Neural progenitor cell (in vitro differentiated cells): ENCODE data around the gene TMEM170A. TPM values are rescaled to one million over a fixed set of nuclear protein-coding genes. Genes with fewer than 3 reads are reported as not detected.
"Not testable (repeated sequence)": the region's sequence is repeated elsewhere in the genome, so short reads cannot be mapped to it uniquely, and the experiment has no call there.

Experiments
- DNase-seq: peaks from one replicate; pipeline ENCODE4 v3.0.0-alpha.2; 2016; ENCODE audit warnings: low spot score
- H2AFZ ChIP-seq: fragments of 200-600 bp; sonication (generic); replicated peaks from 2 replicates; pipeline ENCODE4 v1.6.1; 2016; ENCODE audit warnings: antibody characterized with exemption
- H3F3A ChIP-seq: fragments of 200-600 bp; sonication (generic); 2 replicates; pipeline ENCODE4 v1.6.1; 2016; ENCODE audit warnings: antibody characterized with exemption, low read depth
- H3K27ac ChIP-seq: fragments of 200-600 bp; sonication (generic); 2 replicates; pipeline ENCODE4 v1.5.1; 2016; ENCODE audit warnings: mild to moderate bottlenecking
- H3K27me3 ChIP-seq: fragments of 200-600 bp; sonication (generic); 2 replicates; pipeline ENCODE4 v1.6.1; 2016; ENCODE audit warnings: mild to moderate bottlenecking, moderate library complexity
- H3K36me3 ChIP-seq: fragments of 200-600 bp; sonication (generic); 2 replicates; pipeline ENCODE4 v1.5.1; 2016
- H3K4me1 ChIP-seq: fragments of 200-600 bp; sonication (generic); 2 replicates; pipeline ENCODE4 v1.6.1; 2016; ENCODE audit warnings: mixed run types
- H3K4me2 ChIP-seq: fragments of 200-600 bp; sonication (generic); 2 replicates; pipeline ENCODE4 v1.6.1; 2016
- H3K4me3 ChIP-seq: fragments of 200-600 bp; sonication (generic); 2 replicates; pipeline ENCODE4 v1.5.1; 2016
- H3K79me2 ChIP-seq: fragments of 200-600 bp; sonication (generic); 2 replicates; pipeline ENCODE4 v1.6.1; 2016; ENCODE audit warnings: low read depth
- H3K9ac ChIP-seq: fragments of 200-600 bp; sonication (generic); 2 replicates; pipeline ENCODE4 v1.6.1; 2016
- H3K9me3 ChIP-seq: fragments of 200-600 bp; sonication (generic); 2 replicates; pipeline ENCODE4 v1.5.1; 2016; ENCODE audit warnings: low read depth
- H4K20me1 ChIP-seq: fragments of 200-600 bp; sonication (generic); 2 replicates; pipeline ENCODE4 v1.6.1; 2016; ENCODE audit warnings: low read depth
- H3K27ac Mint-ChIP-seq: 3 replicates; pipeline ENCODE4 v1.8.0; 2021; ENCODE audit warnings: mixed read lengths
- H3K27me3 Mint-ChIP-seq: 2 replicates; pipeline ENCODE4 v1.8.0; 2022; ENCODE audit warnings: low read depth, mild to moderate bottlenecking, inconsistent platforms, moderate library complexity, mixed read lengths; ENCODE audit not compliant: insufficient read depth
- H3K36me3 Mint-ChIP-seq: 3 replicates; pipeline ENCODE4 v1.8.0; 2021; ENCODE audit warnings: mixed read lengths
- H3K4me1 Mint-ChIP-seq: 3 replicates; pipeline ENCODE4 v1.8.0; 2021; ENCODE audit warnings: mixed read lengths
- H3K4me3 Mint-ChIP-seq: 3 replicates; pipeline ENCODE4 v1.8.0; 2021; ENCODE audit warnings: mild to moderate bottlenecking, moderate library complexity, mixed read lengths
- H3K9me3 Mint-ChIP-seq: 3 replicates; pipeline ENCODE4 v1.8.0; 2020; ENCODE audit warnings: mixed read lengths
- EZH2 ChIP-seq: fragments of 200-600 bp; sonication (generic); IDR thresholded peaks from 2 replicates; pipeline ENCODE4 v1.6.1; 2017; ENCODE audit warnings: antibody characterized with exemption, mild to moderate bottlenecking, moderate library complexity
- EZH2phosphoT487 ChIP-seq: fragments of 200-600 bp; sonication (generic); IDR thresholded peaks from 2 replicates; pipeline ENCODE4 v1.6.1; 2017; ENCODE audit warnings: antibody characterized with exemption
- total RNA-seq: library from RNA; depleted of rRNA; stranded (reverse); fragments of >200 nt; gene quantifications from 2 replicates; pipeline ENCODE4 v1.2.3, GENCODE V29; 2015; ENCODE audit warnings: low replicate concordance
- TF ChIP-seq, protein P1 (sequence below): fragments of 200-600 bp; sonication (generic); IDR thresholded peaks from 2 replicates; pipeline ENCODE4 v1.5.1; 2017; ENCODE audit warnings: antibody characterized with exemption, mild to moderate bottlenecking

TMEM170A gene
- total RNA-seq, 1 donor from 2014 or later: 77.0 TPM

DNA sequence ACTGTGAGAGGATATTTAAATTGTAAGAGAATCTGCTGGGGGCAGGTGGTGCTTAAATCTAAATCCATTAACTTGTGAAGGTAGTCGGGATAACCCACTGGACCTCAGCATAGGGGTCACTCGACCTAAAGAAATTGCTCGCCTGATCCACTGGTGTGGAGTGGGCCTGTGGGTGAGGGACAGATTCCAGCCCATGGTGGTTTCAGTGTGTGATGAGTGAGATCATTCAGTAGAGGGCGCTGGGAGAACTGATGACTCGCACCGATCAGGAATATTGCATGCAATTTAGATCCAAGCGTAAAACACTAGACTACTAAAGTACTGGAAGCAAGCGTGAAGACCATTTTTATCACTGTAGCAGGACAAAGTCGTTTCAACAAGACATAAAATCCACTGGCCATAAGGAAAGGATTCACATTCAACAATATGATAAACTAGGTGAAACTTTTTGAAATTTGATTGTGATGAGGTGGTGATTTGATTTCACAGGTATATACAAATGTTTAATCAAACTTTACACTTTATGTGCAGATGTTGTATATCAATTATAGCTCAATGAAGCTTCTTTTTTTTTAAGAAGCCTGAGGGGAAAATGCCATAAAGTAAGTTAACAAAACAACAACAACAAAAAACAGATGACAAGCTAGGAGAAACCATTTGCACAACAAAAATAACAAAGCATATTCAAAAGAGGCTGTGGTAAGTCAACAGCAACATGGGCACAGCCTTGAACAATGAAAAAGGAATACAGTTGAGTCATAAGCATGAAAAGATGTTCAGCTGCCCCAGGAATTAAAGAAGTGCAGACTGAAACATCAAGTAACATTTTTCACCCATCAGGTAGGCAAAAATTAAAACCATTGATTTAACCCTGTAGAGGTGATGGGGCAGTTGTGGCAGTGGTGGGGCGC is 7.5 kb upstream of the TMEM170A start:
- Histone ChIP-seq H3K27me3 (no peaks in the 10 kb centered on the region), H3K9ac (no peak overlapping the region), H3K4me1 (no peaks in the 10 kb centered on the region), H3K79me2 (no peaks in the 10 kb centered on the region), H3K9me3 (no peaks in the 10 kb centered on the region), H2AFZ (no peak overlapping the region), H3K27ac (no peak overlapping the region), H3K4me2 (no peak overlapping the region), H4K20me1 (no peaks in the 10 kb centered on the region), H3F3A (peaks cover 13% of the 10 kb centered on the region), H3K4me3 (no peak overlapping the region), H3K36me3 (no peaks in the 10 kb centered on the region)
- no peaks in the 10 kb centered on the region for H3K36me3 Mint-ChIP-seq
- H3K9me3 Mint-ChIP-seq: no peaks in the 10 kb centered on the region
- no peak for TF ChIP-seq EZH2
- no peak for TF ChIP-seq EZH2phosphoT487
- TF ChIP-seq, protein P1, sequence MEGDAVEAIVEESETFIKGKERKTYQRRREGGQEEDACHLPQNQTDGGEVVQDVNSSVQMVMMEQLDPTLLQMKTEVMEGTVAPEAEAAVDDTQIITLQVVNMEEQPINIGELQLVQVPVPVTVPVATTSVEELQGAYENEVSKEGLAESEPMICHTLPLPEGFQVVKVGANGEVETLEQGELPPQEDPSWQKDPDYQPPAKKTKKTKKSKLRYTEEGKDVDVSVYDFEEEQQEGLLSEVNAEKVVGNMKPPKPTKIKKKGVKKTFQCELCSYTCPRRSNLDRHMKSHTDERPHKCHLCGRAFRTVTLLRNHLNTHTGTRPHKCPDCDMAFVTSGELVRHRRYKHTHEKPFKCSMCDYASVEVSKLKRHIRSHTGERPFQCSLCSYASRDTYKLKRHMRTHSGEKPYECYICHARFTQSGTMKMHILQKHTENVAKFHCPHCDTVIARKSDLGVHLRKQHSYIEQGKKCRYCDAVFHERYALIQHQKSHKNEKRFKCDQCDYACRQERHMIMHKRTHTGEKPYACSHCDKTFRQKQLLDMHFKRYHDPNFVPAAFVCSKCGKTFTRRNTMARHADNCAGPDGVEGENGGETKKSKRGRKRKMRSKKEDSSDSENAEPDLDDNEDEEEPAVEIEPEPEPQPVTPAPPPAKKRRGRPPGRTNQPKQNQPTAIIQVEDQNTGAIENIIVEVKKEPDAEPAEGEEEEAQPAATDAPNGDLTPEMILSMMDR: peak; percentile 72
- H3K27ac Mint-ChIP-seq: peak overlapping the region; percentile 67
- DNase-seq: peak; percentile 69
- no peak overlapping the region for H3K4me3 Mint-ChIP-seq
- H3K27me3 Mint-ChIP-seq: peaks cover 2% of the 10 kb centered on the region
- peaks cover 7% of the 10 kb centered on the region for H3K4me1 Mint-ChIP-seq

DNA sequence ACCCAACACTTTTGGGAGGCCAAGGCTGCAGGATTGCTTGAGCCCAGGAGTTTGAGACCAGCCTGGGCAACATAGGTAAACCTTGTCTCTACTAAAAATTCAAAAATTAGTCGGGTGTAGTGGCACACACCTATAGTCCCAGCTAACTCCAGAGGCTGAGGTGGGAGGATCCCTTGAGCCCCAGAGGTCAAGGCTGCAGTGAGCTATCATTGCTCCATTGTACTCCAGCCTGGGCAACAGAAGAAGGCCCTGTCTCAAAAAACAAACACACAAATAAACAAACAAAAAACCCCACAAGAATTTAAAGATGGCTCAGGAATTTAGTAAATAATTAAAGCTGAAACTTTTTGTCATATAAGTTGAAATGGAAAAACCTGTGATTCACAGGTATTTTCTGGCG is 2.3 kb upstream of the TMEM170A start:
- Mint-ChIP-seq H3K9me3 (peaks cover 2% of the 10 kb centered on the region), H3K27ac (no peak overlapping the region), H3K4me3 (no peak overlapping the region), H3K27me3 (peaks cover 6% of the 10 kb centered on the region), H3K36me3 (peaks cover 4% of the 10 kb centered on the region), H3K4me1 (peaks cover 17% of the 10 kb centered on the region)
- Histone ChIP-seq H3K9me3 (no peaks in the 10 kb centered on the region), H2AFZ (no peak overlapping the region), H3K36me3 (no peaks in the 10 kb centered on the region), H3K9ac (no peak overlapping the region), H3K4me3 (no peak overlapping the region), H3K27ac (no peak overlapping the region), H3K27me3 (no peaks in the 10 kb centered on the region), H3K4me2 (no peak overlapping the region), H3K79me2 (peaks cover 22% of the 10 kb centered on the region), H4K20me1 (peaks cover 20% of the 10 kb centered on the region), H3K4me1 (peaks cover 6% of the 10 kb centered on the region), H3F3A (peaks cover 8% of the 10 kb centered on the region)
- no peak for TF ChIP-seq EZH2
- TF ChIP-seq, protein P1: no peak
- no peak for TF ChIP-seq EZH2phosphoT487
- no peak for DNase-seq

DNA sequence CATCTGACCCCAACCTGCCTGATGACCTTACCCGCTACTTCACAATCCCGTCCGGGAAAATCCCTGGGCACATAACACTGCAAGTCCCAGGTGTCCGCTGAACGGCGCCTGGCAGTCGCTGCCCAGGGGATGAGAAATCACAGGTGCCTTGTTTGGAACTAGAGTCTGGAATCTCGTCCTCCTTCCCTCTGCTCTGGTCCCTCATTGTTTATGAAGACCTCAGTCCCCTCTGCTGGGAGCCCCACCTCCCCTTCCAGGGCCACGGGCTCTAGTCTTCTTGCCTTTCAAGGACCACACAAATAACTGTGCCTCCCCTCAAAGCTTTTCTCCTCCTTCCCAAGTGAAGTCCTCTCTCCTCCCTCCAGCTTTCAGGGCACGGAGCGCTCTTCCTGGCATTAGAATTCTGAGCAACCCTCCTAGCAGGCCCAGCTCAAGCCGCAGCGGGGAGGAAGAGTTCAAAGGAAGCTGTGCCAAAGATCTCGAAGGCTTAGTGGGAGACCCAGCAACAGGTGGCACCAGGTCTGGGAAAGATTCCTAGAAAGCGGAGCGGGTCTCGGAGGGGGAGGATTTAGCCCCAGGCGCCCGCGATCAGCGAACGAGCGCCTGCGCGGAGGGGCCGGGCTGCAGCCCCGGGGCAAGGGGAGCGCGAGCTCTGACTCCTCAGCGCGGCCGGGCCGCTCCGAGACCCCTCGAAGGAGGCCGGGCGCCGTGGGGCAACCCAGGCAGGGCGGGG is 934 bp downstream of the TMEM170A start:
- not testable (repeated sequence) for H3K27ac ChIP-seq, H3K27me3 Mint-ChIP-seq, H3K9me3 Mint-ChIP-seq, H3K27me3 ChIP-seq, H3K9me3 ChIP-seq, H3F3A ChIP-seq, H3K36me3 ChIP-seq
- H3K79me2 ChIP-seq: peaks cover 54% of the 10 kb centered on the region
- TF ChIP-seq EZH2phosphoT487: peak; percentile 35
- TF ChIP-seq, protein P1: peak; percentile 4
- H2AFZ ChIP-seq: peak overlapping the region; percentile 71
- peak overlapping the region; percentile 78 for H3K4me2 ChIP-seq
- H3K4me3 ChIP-seq: peak overlapping the region; percentile 89
- H3K4me1 Mint-ChIP-seq: peaks cover 29% of the 10 kb centered on the region
- H3K4me3 Mint-ChIP-seq: peak overlapping the region; percentile 99
- H3K27ac Mint-ChIP-seq: peak overlapping the region; percentile 96
- DNase-seq: peak; percentile 82
- H4K20me1 ChIP-seq: peaks cover 50% of the 10 kb centered on the region
- peaks cover 20% of the 10 kb centered on the region for H3K36me3 Mint-ChIP-seq
- H3K9ac ChIP-seq: peak overlapping the region; percentile 72
- peaks cover 19% of the 10 kb centered on the region for H3K4me1 ChIP-seq
